NB4 (cell line): ENCODE data around the gene SCPEP1.

ENCODE experiments used
- DNase-seq: peaks from one replicate; pipeline ENCODE4 v3.0.0; 2010; ENCODE audit warnings: low read depth
- H3K4me3 ChIP-seq: one replicate; pipeline ENCODE4 v1.5.1; 2011; ENCODE audit warnings: mild to moderate bottlenecking, low read depth, low read length, moderate library complexity
- MYC ChIP-seq: IDR thresholded peaks from 2 replicates; pipeline ENCODE4 v1.6.1; 2011; ENCODE audit warnings: low read depth, low read length
- POLR2A ChIP-seq: IDR thresholded peaks from 2 replicates; pipeline ENCODE4 v1.6.1; 2011; ENCODE audit warnings: mild to moderate bottlenecking; ENCODE audit not compliant: insufficient read length; ENCODE audit errors: extremely low read depth
- TF ChIP-seq, protein P1 (sequence below): IDR thresholded peaks from one replicate; pipeline ENCODE4 v1.5.1; 2012; ENCODE audit warnings: low read depth, low read length
- TF ChIP-seq, protein P2 (sequence below): IDR thresholded peaks from 2 replicates; pipeline ENCODE4 v1.6.1; 2011; ENCODE audit warnings: low read depth, low read length

The SCPEP1 gene

DNA sequence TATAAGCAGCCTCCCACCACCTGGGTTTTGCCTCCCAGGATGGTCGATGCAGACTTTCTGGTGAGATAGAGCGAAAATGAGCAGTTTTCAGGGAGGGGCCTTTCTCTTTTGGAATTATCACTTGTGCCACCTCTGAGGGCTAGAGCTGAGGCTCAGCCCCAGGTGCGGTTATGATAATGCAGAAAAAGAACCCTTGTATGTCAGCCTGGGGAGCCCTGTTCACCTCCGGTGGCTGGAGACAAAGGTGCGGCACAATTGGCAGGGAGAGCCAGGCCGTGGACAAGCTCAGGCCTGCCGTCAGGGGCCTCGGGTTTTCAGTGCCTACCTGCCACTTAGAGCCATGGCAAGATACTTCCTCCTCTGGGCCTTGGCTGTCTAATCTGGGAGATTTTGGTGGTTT lies 4.4 kb downstream of the SCPEP1 start:
- TF ChIP-seq POLR2A: no peak
- TF ChIP-seq, protein P1, sequence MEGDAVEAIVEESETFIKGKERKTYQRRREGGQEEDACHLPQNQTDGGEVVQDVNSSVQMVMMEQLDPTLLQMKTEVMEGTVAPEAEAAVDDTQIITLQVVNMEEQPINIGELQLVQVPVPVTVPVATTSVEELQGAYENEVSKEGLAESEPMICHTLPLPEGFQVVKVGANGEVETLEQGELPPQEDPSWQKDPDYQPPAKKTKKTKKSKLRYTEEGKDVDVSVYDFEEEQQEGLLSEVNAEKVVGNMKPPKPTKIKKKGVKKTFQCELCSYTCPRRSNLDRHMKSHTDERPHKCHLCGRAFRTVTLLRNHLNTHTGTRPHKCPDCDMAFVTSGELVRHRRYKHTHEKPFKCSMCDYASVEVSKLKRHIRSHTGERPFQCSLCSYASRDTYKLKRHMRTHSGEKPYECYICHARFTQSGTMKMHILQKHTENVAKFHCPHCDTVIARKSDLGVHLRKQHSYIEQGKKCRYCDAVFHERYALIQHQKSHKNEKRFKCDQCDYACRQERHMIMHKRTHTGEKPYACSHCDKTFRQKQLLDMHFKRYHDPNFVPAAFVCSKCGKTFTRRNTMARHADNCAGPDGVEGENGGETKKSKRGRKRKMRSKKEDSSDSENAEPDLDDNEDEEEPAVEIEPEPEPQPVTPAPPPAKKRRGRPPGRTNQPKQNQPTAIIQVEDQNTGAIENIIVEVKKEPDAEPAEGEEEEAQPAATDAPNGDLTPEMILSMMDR: no peak
- TF ChIP-seq, protein P2, sequence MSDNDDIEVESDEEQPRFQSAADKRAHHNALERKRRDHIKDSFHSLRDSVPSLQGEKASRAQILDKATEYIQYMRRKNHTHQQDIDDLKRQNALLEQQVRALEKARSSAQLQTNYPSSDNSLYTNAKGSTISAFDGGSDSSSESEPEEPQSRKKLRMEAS: no peak
- no peak for TF ChIP-seq MYC
- no peak for DNase-seq

DNA sequence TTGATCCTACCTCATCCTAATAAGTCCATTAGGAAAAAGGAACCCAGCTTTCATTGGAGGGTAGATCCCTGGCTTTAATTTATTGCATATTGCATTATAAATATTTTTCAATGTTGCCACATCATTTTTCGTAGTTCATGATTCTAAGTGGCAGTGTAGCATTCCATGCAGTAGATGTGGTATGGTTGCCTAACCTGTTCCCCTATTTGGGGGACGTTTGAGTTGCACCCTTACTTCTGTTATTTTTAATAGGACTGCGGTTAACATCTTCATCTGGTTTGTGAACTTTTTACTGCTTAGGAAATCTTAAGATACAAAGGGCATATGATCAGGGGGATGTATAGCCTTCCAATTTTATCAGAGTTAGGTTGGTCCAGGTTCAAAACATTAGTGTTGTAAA lies 5.4 kb downstream of the SCPEP1 start:
- no peak overlapping the region for H3K4me3 ChIP-seq
- no peak for TF ChIP-seq POLR2A
- TF ChIP-seq, protein P2: no peak
- TF ChIP-seq, protein P1: no peak
- TF ChIP-seq MYC: no peak
- peak; percentile 83 for DNase-seq

More for the DNA sequence above, 4.4 kb downstream of the SCPEP1 start:
- H3K4me3 ChIP-seq: no peak overlapping the region

DNA sequence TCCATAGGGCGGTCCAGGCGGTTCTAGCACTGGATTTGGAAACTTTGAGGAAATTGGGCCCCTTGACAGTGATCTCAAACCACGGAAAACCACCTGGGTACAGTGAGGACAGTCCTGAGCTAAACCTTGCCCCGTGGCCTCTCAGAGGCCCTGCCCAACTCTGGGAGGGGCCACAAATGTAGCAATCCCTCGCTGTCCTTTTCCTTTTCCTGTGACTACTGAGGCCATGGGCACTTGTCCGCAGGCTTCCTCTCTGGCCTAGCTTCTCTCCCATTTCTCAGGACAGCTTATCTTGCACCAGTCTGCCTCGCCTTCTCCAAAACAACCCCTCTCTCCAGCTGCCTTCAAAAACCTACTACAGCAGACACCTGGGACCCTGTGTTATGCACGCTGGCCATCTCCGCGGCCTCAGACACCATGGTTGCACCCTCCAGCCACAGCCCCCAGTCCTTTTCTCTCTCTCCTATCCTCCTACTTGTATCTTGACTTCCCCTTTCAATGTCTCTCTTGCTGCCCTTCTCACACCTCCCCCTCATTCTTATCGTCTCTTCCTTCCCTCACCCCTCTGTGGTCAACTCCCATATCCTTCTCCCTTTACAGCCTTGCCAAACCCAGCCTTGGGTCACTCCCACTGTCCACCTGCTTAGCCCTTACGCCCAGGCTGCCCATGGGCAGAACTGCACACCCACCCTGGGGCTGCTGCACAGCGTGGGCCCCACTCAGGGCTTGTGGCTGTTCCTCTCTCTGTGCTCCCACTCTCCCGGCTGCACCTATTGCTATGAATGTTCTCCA lies 7.6 kb downstream of the SCPEP1 start:
- H3K4me3 ChIP-seq: peak overlapping the region; percentile 42
- DNase-seq: peak; percentile 96

DNA sequence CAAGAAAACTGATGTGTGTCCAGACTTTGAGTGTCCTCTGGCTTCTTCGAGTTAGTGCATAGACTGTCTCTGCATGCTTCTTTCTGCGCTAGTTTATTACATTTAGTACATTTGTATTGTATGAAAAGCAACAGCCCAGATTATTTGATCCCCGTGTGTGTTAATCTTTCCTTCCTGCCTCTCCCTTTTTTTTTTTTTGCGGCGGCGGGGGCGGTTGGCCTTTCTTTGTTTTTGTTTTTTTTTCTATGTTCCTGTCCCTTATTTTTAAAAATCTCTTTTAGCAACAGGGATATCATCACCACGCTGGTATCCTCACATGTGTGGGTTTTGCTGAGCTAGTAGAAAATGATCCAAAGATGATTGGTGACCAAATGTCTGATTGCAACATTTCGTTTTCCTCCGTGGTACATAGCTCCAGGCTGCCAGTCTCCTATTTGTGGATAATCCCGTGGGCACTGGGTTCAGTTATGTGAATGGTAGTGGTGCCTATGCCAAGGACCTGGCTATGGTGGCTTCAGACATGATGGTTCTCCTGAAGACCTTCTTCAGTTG lies 9.4 kb downstream of the SCPEP1 start:
- no peak overlapping the region for H3K4me3 ChIP-seq
- TF ChIP-seq MYC (no peak), POLR2A (no peak)
- TF ChIP-seq, protein P2: no peak
- TF ChIP-seq, protein P1: no peak
- no peak for DNase-seq

More for the DNA sequence above, 7.6 kb downstream of the SCPEP1 start:
- TF ChIP-seq, protein P1: no peak
- TF ChIP-seq, protein P2: peak; percentile 58
- TF ChIP-seq POLR2A (no peak), MYC (peak; percentile 72)

DNA sequence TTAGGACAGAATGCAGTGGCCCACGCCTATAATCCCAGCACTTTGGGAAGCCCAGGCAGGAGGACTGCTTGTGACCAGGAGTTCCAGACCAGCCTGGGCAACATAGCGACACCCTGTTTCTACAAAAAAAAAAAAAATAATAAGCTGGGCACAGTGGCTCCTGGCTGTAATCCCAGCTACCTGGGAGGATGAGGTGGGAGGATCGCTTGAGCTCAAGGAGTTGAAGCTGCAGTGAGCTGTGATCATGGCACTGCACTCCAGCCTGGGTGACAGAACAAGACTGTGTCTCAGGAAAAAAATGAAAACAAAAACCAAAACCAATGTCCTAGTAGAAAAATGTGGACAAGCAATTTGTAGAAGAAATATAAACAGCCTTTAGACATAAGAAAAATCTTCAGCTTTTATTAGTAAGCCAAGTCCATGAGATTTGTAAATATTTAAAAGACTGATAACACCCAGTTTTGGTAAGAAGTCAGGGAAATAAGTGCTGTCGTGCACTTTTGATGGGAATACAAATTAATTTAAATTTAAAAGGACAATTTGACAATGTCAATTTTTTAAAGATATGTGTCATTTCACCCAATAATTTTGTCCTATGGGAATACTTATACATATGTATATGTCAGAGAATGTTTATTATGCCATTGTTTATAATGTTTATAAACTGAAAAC lies 11.1 kb downstream of the SCPEP1 start:
- no peak for TF ChIP-seq POLR2A
- TF ChIP-seq MYC: no peak
- TF ChIP-seq, protein P2: no peak
- TF ChIP-seq, protein P1: no peak
- DNase-seq: no peak
- no peak overlapping the region for H3K4me3 ChIP-seq
